Stimulated activated CD8-positive, alpha-beta memory T cell treated with anti-CD3 and anti-CD28 coated beads, Interleukin-15, amount 100 ng/mL, for 24 hours (primary cell): Measurements from ENCODE around the gene OR2A7.
"Not testable (repeated sequence)": the region's sequence is repeated elsewhere in the genome, so short reads cannot be mapped to it uniquely, and the experiment has no call there.

Experiments used
- DNase-seq: peaks from one replicate; pipeline ENCODE4 v3.0.0-alpha.2; 2020; ENCODE audit warnings: low read depth

OR2A7 gene

DNA sequence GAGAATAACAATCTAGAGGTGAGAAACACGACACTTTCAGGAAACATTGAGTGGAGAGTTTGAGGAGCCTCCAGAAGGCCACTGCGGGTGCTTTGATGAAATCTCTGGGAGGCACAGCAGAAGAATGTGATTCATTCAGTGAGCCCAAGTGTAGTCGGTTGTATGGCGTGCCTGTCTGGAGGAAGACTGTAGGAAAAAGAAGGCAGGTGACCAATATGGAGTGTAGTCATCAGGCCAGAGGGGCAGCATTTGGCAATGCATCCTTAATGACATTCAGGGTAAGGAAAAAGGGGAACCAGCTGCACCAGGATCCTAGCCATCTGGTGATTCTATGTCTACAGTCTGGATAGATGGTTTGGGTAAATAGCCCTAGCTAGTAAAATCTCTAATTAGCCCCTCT, 12.3 kb downstream of the OR2A7 start:
- DNase-seq: not testable (repeated sequence)

DNA sequence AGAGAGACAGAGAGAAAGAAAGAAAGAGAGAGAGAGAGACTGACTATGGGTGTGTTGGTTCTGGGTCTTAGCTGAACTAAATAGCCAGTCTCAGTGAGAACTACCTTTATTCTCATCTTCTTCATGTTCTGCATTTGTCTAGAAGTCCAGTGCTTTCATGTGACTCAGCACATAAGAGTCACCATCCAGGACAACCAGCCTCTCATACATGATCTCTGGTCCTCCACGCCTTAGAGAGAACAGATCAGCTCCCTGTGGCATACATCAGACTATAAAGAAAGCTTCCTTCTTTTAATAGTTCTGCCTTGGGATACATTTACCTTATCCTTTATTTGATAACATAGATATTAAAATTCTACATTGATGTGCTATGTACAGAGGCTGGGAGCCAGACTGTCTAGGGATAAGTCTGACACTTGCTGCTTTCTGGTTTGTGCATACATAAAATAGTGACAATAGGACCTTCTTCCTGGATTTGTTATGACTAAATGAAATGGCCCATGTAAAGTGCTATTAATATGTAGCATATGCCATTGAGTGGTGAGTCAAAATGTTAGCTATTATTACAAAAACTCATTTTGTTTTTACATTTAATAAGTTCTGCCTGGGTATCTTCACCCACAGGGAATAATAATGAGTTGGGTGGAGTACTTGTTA, 16.8 kb downstream of the OR2A7 start:
- DNase-seq: not testable (repeated sequence)

DNA sequence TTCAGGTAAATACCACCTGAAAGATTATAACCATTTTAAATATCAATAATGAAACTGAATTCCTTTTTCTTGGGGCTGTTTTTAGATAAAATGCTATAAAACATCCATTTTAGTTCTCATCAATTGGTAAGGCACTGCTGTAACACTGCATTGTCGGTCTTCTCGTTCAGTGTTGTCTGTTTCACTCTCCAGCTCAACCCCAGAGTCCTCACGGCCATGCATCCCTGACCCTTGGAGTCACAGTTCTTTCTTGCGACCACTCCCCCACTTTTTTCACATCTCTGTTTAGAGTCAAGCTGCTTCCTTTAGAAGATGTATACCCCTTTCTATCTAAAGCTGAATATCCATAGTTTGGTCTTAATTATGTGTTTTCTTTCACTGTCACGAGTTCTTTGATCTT, 17.6 kb downstream of the OR2A7 start:
- not testable (repeated sequence) for DNase-seq

DNA sequence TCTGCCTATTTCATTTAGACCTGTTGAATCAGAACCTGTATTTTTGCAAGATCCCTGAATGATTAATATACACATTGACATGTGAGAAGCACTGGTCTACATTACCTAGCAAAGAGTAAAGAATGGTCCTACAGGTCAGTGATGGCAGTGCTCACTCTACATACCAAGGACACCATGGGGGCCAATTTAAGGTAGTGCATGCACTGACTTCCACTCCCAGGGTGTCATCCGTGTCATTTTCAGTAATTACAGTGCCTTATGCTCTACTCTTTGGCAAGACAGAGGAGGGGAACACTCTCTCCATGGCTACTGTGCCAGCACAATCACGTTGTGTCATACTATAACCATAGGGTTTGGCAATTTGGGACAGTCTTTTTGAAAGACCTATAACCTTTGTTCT, 19.2 kb downstream of the OR2A7 start:
- DNase-seq: not testable (repeated sequence)

DNA sequence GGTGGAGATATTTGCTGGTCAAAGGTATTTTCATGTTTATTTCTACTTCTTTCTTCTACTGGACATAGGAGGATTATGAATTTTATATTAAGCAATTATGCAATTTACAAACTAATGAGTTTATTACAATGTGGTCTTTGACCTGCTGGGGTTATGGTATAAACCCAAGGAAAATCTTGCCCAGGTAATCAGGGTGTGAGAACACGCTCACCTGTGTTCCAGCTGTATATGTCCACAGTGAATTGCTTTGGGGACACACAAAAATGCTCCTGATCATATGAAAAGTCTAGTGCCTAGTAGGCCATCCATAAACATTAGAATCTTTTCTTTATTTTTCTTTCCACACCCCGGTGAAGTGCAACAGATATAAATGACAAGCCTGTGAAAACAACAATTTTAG, 25.2 kb downstream of the OR2A7 start, which contains the start of gene OR2A42:
OR2A42 (minus strand) TSS at position 241 of the 400 bp plus-strand sequence. CDS start 6,762 bp downstream, outside the sequence.
- not testable (repeated sequence) for DNase-seq

DNA sequence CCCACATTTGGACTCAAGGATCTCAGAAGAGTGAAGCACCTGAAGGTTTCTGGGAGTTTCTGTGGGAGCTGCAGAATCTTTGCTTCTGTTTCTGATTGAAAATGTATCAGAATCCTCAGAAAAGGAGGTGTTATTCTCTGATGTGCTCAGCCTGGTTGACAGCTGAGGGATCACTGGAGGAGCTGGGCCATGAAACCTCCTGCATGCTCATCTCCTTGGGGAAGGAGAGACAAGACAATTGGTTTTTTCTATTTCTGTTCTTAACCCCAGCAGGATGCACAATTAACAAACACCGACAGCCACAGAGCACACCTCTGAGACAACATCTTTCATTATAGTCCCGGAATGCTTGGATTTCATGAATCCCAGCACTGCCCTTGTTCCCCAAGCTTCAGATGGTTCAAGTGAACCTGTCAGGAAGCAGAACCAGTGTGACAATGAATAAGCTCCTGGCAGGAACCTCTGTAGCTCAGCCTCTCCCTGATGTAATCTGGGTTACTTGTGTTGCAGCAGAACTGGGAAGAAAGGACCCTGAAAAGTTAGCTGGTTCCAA, 26.0 kb downstream of the OR2A7 start:
- DNase-seq: not testable (repeated sequence)

DNA sequence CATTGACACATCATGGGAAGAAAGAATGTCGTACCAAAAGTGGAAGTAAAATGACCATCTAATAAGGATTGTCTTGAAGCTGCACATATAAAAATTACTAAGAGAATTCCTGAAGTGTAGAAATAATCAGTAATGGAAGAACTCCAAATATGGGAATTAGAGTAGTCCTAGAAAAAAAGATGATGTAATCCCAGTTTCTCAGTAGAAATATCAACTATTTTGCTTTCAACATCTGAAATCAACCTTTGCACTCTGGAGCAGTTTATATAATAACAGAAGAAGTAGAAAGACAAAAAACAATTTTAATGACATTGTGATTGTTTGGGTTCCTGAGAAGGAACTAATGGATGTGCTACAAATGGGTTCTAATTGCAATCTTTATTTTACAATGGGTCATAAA, 31.6 kb downstream of the OR2A7 start:
- not testable (repeated sequence) for DNase-seq

DNA sequence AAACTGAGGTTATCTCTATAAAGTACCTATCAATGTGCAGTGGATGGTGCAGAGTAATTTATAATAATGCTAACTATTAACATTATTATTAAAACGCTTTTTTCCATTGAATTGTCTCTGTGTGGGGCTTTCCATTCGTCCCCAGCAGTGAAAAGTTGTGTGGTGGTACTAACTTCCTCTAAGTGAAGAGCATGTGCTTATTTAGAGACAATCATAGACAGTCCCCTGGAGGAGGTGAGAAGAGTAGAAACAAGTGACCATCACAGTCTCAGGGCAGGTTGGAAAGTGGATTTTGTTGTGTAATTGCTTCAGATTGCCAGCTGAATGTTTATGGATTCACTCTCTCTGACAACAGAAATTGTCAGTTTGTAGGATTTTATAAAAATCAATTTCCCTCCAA, 33.6 kb downstream of the OR2A7 start:
- DNase-seq: not testable (repeated sequence)

DNA sequence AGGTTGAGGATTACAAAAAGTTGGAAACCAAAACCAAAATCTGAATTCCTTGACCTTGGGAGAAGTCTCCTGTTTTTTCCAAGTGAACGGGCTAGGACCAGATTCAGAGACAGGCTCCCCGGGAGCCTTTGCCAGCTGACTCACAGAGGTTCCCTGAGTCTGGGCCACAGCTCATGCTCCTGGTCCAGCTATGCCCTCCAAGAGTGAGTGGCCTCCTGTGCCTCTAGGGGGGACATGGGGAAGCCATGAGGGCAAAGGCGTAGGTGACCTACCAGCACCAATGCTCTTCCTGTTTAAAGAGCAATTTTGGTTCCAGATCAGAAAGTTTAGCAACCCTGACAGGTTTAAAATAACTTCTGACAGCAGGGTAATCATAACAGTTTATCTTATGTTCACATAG, 35.8 kb downstream of the OR2A7 start:
- DNase-seq: not testable (repeated sequence)

DNA sequence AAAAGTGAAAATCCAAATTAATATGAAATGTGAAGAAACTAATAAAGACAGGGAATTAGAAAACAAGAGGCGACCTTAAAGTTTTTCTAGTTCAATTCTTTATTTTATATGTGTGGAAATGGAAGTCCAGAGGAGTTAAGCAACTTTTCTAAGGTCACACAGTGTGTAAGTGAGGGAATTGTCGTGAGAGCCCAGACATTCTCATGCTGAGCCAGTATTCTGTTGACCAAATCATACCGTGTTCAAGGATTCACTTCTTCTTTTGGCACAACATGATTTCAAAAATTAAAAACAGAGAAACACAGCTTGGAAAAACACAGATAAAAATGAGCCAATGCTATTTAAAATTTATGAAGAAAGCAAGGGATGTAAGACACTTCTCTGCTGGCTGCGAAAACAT, 37.7 kb downstream of the OR2A7 start:
- DNase-seq: not testable (repeated sequence)

DNA sequence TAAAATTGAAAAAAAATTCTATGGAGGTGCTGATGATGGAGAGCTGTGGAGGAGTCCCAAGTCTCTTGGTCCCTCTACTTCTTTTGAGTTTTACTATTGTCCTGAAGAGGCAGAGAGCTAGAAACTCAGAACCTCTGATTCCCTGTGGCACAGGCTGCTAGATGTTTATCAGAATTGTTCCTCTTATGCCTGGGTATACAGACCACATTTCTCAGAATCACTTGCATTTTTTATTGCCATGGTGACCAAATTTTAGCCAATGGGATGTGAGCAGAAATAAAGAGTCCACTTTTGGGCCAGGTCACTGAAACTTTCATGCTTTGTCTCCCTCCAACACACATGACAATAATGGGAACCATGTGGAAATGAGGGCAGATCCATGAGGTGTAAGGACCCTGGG, 40.9 kb downstream of the OR2A7 start:
- not testable (repeated sequence) for DNase-seq

DNA sequence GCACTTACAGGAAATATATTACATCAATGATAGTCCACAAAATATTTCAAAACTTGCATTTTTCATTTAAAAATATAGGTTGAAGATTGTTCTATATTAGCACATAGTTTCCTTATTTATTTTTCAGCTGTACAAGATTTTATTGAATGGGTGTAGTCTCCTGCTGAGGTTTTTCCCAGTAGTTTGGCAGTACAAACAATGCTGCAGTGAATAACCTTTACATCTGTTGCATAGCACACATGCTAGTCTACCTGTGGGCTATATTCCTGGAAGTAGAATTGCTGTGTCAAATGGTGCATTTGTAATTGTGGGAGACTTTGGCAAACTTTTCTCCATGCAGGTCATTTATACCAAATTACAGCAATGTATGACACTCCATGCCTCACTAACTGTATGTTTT, 44.1 kb downstream of the OR2A7 start:
- DNase-seq: not testable (repeated sequence)

DNA sequence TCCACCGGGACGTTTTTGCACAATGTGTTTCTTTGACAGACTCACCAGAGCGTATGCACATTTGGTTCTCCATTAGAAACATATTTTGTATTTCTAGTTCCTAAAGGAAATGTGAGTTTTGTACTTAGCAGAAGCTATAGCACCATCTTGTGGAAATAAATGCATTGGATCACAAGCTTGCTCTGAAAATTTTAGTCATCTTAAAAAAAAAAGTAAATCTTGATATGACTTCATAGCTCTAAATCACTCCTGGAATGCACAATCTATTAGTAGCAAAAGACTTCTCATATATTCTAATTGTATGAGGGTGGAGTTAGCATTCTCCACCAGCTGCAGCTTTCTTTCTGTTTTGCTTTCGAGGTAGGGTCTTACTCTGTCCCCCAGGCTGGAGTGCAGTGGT, 45.4 kb downstream of the OR2A7 start:
- DNase-seq: not testable (repeated sequence)

DNA sequence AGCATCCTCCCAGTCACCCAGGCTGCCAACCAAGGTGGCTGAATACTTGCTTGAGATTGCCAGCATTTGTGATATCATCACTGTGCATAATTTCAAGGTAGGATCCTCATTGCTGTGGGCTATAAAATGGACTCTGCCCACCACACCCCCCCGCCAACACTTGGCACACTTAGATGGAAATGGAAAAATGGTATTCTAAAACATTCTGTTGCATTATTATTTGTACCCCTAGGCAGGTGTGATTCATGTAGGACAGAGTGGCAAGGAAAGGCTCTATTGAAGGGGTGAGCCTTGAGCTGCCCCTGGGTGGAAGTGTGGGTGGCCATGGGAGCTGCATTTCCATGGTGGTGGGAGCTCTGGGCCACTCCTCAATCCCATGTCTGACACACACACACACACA, 46.0 kb downstream of the OR2A7 start:
- not testable (repeated sequence) for DNase-seq

DNA sequence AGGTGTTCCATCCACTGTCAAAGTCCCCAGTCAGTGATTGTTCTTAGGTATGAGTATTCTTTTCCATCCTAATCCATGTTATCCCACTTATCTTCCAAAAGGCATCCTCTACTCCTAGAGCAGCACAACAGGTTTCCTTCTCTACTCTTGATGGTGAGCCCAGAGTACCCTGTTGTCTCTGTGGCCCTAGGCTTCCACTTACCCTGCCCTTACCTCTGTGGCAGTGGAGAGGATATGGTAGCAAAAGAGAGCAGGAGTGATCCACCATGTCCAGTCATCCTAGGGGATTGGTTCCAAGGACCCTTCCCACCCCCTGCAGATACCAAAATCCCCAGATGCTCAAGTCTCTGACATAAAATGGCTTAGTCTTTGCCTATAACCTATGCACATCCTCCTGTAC, 47.4 kb downstream of the OR2A7 start:
- DNase-seq: not testable (repeated sequence)
